CD4-positive, alpha-beta T cell treated with Interleukin-4 for 4 hours (primary cell): ENCODE data around the gene CDK6.

Experiments
- DNase-seq: peaks from one replicate; pipeline ENCODE4 v3.0.0-alpha.2; 2020

Gene CDK6

GRCh38 chr7:92699966-92700514, 136.3 kb downstream of the CDK6 start:
- DNase-seq = no peak

- DNase-seq = no peak
Measured at GRCh38 chr7:92699560-92699959, 136.8 kb downstream of the CDK6 start.

- no peak for DNase-seq
Measured at GRCh38 chr7:92698237-92698841, 138.0 kb downstream of the CDK6 start.

- no peak for DNase-seq
Measured at GRCh38 chr7:92697414-92697813, 139.0 kb downstream of the CDK6 start.

GRCh38 chr7:92697012-92697411, 139.4 kb downstream of the CDK6 start:
- DNase-seq = no peak

GRCh38 chr7:92696584-92696983, 139.8 kb downstream of the CDK6 start:
- DNase-seq = no peak

- no peak for DNase-seq
Measured at GRCh38 chr7:92695308-92696261, 140.8 kb downstream of the CDK6 start.

GRCh38 chr7:92694211-92694610, 142.2 kb downstream of the CDK6 start:
- no peak for DNase-seq

GRCh38 chr7:92693519-92693918, 142.9 kb downstream of the CDK6 start:
- no peak for DNase-seq

GRCh38 chr7:92691578-92691977, 144.8 kb downstream of the CDK6 start:
- DNase-seq = peak; percentile 72

- DNase-seq = peak; percentile 80
Measured at GRCh38 chr7:92685136-92686042, 151.0 kb downstream of the CDK6 start.

- no peak for DNase-seq
Measured at GRCh38 chr7:92684274-92684673, 152.1 kb downstream of the CDK6 start.

- peak; percentile 74 for DNase-seq
Measured at GRCh38 chr7:92682903-92683539, 153.4 kb downstream of the CDK6 start.

- no peak for DNase-seq
Measured at GRCh38 chr7:92682330-92682729, 154.0 kb downstream of the CDK6 start.

- no peak for DNase-seq
Measured at GRCh38 chr7:92681633-92682032, 154.7 kb downstream of the CDK6 start.

GRCh38 chr7:92680442-92680841, 155.9 kb downstream of the CDK6 start:
- no peak for DNase-seq

GRCh38 chr7:92678291-92678920, 158.0 kb downstream of the CDK6 start:
- no peak for DNase-seq

- DNase-seq = no peak
Measured at GRCh38 chr7:92674379-92674778, 162.0 kb downstream of the CDK6 start.

GRCh38 chr7:92671505-92672169, 164.7 kb downstream of the CDK6 start:
- DNase-seq = peak; percentile 18

GRCh38 chr7:92670204-92670851, 166.0 kb downstream of the CDK6 start:
- no peak for DNase-seq
